ENCODE data around the gene FRMPD4.

Gene FRMPD4

DNA sequence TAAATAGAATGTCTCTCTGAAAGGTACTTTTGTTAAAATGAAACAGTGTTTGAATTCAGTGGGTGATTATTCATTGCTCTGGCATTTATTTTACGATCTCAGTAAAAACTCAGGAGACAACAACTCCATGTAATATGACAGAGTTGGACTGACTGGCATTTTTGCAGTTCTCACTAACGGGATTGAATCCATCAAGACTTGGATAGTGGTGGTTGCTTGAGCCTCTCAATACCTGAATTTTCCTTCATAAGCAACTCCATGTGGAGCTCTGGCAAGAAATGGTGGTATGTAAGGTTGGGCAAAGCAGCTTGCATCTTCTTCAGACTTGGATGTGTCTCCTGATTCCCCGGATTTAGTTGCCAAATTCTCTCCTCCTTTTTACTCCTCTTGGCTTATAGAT, 72.7 kb downstream of the FRMPD4 start:
- no peak for DNase-seq (ENCODE audit: low spot score)

DNA sequence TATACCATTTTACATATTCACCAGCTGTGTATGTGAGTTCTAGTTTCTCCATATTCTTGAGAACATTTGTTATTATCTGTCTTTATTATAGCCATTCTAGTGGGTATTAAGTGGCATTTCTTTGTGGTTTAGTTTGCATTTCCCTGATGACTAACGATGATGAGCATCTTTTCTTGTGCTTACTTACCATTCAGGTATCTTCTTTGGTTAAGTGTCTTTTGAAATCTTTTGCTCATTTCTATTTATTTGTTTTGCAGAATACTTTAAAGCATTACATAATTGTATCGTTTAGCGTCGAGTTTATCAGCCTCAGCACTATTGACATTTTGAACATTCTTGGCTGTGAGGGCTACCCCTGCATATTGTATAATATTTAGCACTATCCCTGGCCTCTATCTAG, 85.4 kb downstream of the FRMPD4 start:
- DNase-seq (ENCODE audit: low spot score) = no peak

DNA sequence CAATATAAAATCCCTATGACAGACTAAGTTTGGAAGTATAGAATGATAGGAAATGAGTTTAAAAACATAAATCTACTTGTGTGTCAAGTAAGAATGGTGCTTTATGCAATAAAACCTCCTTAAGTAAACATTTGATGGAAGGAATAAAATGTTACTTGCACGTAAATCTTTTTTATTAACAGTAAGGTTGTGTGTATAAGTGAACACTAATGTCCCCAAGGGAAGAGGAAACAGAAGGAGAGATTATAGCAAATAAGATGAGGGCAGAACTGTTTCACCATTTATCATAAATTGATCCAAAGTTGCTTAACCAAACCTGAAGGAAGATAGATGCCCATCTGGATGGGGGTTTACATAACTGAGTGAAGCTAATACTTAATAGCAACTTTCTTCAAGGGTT, 86.8 kb downstream of the FRMPD4 start:
- DNase-seq (ENCODE audit: low spot score) = no peak

GRCh38 chrX:12227412-12228041, 89.3 kb downstream of the FRMPD4 start:
- DNase-seq (ENCODE audit: low spot score) = no peak

GRCh38 chrX:12228862-12229261, 90.6 kb downstream of the FRMPD4 start:
- DNase-seq (ENCODE audit: low spot score) = no peak

GRCh38 chrX:12229986-12230385, 91.7 kb downstream of the FRMPD4 start:
- no peak for DNase-seq (ENCODE audit: low spot score)

GRCh38 chrX:12234534-12235329, 96.5 kb downstream of the FRMPD4 start:
- no peak for DNase-seq (ENCODE audit: low spot score)

DNA sequence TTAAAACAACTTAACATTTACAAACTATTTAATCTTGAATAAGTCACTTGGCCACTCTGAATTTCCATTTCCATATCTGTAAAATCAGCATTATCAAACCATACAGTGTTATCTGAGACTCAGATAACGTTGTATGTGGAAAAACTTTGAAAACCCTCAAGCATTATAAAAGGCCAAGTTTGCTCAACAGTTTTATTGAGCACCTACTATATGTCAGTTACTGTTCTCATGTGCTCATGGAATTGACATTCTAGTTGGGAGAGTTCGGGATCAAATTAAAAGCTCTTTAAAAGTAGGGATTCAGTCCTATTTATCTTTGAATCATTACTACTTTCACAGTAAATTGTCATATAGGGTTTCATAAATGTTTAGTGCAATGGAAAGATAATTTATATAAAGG, 97.9 kb downstream of the FRMPD4 start:
- DNase-seq (ENCODE audit: low spot score) = no peak

GRCh38 chrX:12237131-12237530, 98.9 kb downstream of the FRMPD4 start:
- no peak for DNase-seq (ENCODE audit: low spot score)

GRCh38 chrX:12237771-12238170, 99.5 kb downstream of the FRMPD4 start:
- no peak for DNase-seq (ENCODE audit: low spot score)

DNA sequence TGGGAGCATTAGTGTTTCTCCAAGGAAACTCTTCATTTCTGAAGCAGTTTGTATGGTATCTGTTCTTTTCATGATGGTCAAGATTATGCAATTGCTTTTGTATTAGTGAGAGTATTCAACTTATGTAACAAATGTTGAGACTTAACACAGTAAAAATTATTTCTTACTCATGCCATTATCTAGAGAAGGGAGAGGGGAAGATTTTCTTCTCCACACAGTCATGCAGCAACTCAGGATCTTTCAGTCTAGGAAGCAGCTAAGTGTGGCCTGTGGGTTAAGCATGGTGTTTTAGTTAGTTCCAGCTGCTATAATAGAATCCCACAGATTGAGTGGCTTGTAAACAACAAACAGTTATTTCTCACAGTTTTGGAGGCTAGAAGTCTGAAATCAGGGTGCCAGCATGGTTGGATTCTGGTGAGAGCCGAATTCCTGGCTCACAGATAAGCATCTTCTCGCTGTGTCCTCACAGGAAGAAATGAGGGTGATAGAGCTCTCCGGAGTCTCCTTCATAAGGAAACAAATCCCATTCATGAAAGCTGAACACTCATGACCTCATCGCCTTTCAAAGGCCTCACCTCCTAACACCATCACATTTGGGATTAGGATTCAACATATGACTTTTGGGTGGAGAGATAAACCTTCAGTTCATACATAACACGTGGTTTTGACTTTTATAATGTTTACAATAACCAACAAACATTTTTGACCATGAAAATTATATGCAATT, 101.2 kb downstream of the FRMPD4 start:
- no peak for DNase-seq (ENCODE audit: low spot score)

DNA sequence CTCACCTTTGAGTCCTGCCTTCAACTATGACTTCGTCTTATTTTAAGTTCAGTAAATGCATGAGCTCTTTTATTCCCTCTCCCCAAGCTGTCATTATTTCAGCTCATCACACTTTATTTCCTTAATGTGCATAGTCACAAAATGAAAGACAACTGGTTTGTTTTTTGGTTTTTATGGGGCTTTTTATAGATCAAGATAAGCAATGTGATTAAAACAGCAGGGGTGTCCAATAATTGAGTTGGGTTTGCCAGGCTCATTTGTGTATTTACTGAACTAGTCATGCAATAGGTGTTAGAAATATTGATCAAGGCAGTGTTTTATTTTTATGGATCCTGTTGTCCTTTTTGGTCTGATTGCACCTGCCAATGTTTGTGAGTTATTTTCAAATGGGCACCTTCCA, 102.2 kb downstream of the FRMPD4 start:
- no peak for DNase-seq (ENCODE audit: low spot score)

DNA sequence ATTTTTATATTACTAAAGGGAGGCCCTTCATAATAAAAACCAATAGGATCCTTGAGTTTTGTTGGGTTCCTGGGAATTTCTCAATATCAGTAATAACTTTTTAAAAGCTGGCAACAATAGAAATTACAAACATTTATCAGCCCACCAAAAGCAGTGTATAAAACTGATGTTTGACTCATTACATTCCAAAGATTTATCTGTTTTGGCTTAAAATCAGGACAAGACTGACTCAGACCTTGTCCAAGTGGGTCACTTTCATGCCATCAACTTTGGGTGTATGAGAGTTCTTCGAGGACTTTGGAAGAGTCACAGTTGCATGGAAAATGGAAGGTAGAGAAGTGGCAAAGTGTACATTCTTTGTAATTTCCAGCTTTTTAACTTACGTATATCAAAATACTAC, 102.8 kb downstream of the FRMPD4 start:
- no peak for DNase-seq (ENCODE audit: low spot score)

DNA sequence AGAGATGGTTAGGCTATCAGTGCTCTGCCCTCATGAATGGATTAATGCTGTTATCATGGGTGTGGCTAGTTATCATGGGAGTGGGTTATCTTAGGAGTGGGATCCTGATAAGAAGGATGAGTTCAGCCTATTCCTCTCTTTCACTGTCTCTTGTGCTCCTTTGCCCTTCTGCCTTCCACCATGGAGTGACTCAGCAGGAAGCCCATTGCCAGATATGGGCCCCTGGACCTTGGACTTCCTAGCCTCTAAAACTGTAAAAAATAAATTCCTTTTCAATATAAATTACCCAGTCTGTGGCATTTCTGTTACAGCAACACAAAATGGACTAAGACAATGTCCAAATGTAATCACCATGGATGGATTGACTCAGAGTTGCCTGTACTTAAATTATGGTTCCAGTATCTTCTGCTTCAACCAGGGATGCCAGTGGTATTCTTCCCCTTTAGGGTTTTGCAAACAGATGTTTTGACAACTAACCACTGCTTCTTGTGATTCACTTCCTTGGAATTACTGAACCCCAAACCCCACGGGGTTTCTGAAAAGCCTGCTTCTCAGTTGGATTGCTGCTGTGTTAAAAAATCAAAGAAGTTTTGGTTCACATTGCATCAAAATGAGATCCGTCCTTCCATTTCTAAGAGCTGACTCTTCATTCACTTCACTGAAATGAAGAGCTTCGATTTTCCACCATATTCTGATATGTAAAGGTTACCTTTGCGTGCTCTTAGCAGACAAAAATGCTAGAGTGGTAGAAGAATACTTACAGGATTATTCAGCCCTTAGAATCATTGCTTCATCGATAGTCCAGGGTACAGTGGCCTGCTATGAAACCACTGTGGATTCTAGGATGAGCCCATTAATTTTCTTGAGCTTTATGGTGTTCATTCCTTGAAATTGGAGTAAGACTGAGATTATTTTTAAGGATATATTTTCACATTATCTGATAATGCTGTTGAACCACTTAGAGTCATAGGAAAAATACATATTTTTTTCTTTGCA, 107.7 kb downstream of the FRMPD4 start:
- DNase-seq (ENCODE audit: low spot score) = no peak

GRCh38 chrX:12249997-12250396, 111.7 kb downstream of the FRMPD4 start:
- no peak for DNase-seq (ENCODE audit: low spot score)

DNA sequence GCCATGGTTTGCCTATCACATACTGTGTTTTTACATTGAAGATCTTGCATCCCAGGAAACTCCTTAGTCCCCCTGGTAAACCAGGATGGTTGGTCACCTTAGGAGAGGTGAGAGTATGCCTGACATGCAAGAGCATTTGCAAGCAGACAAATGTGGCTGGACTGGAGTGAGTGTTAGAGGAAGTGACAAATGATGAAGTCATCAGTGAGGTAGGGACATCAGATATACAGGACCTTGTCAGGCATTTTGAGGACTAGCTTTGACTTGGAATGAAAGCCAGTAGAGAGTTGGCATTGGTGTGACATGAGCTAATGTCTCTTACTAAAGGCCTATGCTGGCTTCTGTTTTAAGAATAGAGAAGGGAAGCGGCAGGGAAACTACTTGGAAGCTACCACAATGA, 124.9 kb downstream of the FRMPD4 start:
- DNase-seq (ENCODE audit: low spot score) = no peak

GRCh38 chrX:12269484-12269883, 131.2 kb downstream of the FRMPD4 start:
- no peak for DNase-seq (ENCODE audit: low spot score)

- DNase-seq (ENCODE audit: low spot score) = no peak
These were observed 139.9 kb downstream of the FRMPD4 start for GRCh38 chrX:12278151-12278550.

GRCh38 chrX:12282991-12283390, 144.7 kb downstream of the FRMPD4 start:
- no peak for DNase-seq (ENCODE audit: low spot score)

DNA sequence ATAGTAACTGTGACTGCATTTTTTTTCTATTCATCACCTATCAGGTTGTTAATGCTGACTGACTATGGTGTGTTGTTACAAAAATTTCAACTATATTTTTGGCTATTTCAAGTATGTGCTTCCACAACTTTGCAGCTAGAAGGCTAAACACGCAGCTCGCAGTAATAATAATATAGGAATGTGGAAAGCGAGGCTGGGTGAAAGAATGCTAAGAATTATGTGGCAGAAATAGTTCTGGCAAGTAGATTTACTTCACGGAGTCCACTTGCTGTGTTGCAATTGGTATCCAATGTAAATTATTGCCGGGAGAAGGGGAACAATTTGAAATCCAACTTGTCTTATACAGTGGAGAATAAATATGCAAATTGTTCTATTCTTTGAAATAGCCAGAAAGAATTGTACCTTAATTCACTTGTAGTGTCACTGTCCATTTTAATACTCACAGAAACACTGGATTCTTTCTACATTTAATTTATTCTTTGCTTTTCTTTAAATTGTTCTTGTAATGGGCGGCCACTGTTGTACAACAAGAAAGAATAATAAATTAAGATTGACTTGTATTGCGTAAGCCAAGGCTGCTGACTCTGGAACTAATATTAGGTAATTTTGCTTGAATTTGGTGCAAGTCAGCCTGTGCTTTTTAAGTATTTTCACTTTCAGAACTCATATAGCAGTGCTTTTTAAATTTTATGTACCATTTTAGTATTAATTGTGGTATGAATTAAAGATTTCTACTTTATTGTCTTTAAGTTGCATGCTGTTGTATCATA, 154.9 kb downstream of the FRMPD4 start:
- no peak for DNase-seq (ENCODE audit: low spot score)

- DNase-seq (ENCODE audit: low spot score) = no peak
These were observed 159.1 kb downstream of the FRMPD4 start for GRCh38 chrX:12297353-12297752.
